ENCODE measurements around the gene TNNC2.
"Not testable (repeated sequence)": the region's sequence is repeated elsewhere in the genome, so short reads cannot be mapped to it uniquely, and the experiment has no call there.

Gene TNNC2

DNA sequence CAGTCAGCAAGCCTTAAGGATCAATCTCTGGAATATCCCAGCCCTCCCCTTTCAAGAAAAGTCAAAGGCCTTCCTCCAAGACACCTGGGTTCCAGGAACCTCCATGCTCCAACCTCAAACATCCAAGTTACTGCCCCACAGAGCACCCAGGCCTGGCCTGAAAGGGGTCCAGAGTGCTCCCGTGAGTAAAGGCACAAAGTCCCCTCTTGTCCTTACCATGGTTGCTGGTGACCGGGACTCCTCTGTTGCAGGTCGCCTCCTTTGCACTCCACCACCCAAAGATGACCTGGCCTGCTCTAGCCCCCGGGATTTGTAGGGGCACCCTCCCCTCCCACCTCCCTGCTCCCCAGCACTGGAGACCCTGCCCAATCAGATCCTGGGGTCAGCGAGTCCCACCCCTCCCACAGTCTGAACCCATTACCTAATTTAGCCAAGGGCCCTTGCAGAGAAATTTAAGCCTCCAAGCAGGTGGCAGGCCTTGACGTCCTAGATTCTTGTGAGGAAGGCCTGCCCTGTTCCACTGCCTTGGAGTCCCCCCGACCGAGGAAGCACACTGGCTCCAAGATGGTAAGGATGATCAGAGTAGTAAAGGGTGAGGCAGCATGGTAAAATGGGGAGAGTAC, at the start of gene TNNC2:
Gene TNNC2 (minus strand): TSS at position 283 of the 623 bp plus-strand sequence. CDS start 64 bp downstream, at position 219.
- DNase-seq (ENCODE audit: low read depth in 2 of 2), result no peak

DNA sequence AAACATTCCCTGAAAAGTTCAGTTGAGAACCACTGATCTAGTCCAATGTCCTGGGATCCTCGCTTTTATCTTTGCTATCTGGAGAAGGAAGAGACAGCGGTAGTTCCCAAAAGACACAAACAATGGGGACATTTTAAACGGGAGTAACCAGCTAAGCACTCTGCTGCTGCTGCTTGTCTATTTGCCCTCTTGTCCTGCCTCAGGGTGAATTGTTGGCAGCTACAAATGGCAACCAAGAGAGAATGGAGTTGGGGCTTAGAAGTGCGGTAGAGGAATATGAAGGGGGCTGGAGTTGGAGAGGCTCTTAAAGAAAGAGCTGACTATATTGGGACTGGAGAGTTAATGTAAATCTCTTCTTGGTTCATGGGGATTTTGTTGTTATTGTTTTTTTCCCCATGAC, 47.5 kb upstream of the TNNC2 start:
- DNase-seq (ENCODE audit: low read depth in 2 of 2), result no peak

DNA sequence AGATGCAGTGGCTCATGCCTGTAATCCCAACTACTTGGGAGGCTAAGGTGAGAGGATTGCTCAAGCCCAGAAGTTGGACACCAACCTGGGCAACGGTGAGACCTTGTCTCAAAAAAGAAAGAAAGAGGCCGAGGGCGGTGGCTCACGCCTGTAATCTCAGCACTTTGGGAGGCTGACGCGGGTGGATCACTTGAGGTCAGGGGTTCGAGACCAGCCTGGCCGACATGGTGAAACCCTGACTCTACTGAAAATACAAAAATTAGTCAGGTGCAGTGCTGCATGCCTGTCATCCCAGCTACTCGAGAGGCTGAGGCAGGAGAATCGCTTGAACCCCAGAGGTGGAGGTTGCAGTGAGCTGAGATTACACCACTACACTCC, 47.0 kb upstream of the TNNC2 start:
- not testable (repeated sequence) for DNase-seq (ENCODE audit: low read depth in 2 of 2)

DNA sequence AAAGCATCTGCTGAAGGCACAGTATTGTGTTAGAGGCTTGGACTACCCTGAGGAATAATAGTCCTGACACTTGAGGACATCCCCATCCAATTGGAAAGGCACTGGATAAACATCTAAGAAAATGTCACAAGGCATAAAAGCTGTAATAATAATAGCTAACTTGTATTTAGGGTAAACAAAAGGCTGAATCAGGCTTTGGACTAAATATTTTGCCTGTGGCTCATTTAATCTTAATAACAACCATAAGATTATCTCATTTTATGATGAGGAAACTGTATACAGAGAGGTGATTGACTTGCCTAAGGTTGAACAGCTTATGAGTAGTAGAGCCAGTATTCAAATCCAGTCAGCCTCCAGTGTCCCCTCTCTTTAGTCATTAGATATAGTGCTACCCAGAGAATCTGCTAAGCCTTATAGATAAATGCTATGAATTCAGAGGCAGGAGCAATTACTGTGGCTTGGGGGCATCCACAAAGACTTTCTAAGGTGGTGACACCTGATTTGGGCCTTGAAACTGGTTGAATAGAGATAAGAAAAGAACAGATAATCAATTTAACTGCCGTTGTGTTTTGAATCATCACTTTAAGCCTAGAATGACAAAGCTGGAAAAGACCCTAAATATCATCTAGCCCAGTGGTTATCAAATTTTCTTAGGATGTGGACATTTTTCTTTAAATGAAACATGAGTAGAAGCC, 46.4 kb upstream of the TNNC2 start:
- no peak for DNase-seq (ENCODE audit: low read depth in 2 of 2)

DNA sequence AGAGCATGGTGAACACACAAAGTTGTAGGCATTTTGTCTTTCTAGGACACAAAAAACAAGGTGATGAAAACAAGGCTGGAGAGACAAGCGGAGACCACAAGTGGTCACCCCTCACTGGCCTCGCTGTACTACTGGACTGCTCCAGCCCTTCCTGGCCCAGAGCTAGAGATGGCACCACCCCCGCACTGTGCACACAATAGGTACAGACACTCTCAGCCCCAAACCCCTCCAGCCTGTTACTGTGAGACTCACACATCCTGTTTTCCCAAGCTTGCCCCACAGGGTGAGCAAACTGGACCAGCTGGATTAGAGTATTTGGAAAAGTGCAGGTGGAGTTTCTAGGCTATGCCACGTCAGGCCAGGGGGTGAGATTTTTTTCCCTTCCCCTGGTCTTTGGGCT, 45.5 kb upstream of the TNNC2 start:
- DNase-seq (ENCODE audit: low read depth in 2 of 2), result no peak

DNA sequence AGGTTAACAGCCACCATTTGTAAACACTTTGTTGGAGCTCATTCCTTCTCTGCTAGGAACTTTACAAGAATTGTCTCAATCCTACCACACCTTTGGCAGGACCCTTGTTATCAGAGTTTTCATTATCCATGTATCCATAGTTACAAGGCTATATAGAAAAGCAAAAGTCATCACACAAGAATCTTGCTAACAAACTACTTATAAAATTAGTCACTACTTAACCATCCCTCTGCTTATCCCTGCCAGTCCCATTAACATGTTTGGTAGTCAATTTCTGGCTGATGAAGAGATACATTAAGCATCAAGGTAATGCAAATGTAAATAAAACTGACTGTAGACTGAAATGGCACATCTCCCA, 40.7 kb upstream of the TNNC2 start:
- DNase-seq (ENCODE audit: low read depth in 2 of 2), result no peak

DNA sequence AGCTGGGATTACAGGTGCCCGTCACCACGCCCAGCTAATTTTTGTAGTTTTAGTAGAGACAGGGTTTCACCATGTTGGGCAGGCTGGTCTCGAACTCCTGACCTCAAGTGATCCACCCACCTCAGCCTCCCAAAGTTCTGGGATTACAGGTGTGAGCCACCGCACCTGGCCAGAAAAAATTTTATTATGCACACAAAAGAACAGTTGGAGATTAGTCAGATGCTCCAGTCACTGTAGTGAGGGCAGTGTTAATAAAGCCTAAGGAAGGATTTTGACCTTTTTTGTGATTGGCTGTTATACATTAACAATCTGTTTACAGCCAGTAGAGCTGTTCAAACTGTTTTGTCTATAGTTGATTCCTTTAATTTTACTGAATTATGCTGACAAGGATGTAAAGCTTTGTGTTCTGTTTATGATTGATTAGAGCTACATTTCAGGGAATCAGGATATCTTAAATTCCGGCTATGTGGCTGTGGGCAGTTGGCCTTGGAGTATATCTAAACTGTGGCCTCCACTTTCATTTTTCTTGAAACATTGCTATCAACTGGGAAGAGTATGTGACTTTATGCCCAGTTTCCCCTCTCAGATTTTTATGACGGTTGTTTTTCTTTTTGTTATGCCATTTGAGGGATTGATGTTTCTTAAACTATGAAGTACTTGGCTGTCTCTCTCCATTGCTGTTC, 40.2 kb upstream of the TNNC2 start:
- no peak for DNase-seq (ENCODE audit: low read depth in 2 of 2)

DNA sequence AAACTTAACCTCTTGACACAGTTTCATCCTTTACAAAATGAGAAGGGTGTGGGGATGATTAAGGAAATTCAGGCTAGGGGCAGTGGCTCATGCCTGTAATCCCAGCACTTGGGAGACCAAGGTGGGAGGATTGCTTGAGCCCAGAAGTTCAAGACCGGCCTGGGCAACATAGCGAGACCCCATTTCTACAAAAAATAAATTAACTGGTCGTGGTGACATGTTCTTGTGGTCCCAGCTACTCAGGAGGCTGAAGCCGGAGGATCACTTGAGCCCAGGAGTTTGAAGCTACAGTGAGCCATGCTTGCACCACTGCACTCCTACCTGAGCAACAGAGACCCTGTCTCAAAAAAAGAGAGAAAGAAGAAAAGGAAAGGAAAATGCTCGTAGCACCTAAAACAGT, 39.3 kb upstream of the TNNC2 start:
- no peak for DNase-seq (ENCODE audit: low read depth in 2 of 2)

DNA sequence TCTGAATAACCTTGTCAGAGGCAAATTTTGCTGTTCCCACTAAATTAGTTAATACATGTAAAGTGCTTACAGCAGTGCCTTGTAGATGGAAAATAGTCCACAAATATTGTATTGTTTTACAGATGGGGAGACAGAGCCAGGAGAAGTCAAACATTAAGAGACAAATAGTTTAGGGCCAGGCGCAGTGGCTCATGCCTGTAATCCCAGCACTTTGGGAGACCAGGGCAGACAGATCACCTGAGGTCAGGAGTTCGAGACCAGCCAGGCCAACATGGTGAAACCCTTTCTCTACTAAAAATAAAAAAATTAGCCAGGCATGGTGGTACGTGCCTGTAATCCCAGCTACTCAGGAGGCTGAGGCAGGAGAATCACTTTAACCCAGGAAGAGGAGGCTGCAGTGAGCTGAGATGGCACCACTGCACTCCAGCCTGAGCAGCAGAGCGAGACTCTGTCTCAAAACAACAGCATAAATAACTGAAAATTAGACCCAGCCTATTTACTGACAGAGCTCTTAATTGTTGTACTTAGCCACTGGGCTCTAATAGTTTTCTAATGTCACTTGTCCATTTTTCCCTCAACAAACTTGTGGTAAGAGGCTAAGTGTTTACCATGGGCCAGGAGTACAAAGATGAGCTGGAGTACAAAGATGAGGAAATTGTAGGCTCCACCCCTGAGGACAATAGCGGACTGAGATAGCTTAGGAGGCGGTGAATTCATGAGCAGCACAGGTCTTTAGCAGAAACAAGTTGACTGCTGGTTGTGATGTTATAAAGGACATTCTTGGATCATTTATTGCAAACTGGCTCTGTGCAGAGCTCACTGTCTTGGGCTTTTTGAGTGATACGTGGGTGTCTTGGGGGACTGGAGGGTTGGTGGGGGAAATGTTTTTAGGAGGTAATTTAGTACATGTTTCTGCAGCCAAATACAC, 36.7 kb upstream of the TNNC2 start:
- no peak for DNase-seq (ENCODE audit: low read depth in 2 of 2)

DNA sequence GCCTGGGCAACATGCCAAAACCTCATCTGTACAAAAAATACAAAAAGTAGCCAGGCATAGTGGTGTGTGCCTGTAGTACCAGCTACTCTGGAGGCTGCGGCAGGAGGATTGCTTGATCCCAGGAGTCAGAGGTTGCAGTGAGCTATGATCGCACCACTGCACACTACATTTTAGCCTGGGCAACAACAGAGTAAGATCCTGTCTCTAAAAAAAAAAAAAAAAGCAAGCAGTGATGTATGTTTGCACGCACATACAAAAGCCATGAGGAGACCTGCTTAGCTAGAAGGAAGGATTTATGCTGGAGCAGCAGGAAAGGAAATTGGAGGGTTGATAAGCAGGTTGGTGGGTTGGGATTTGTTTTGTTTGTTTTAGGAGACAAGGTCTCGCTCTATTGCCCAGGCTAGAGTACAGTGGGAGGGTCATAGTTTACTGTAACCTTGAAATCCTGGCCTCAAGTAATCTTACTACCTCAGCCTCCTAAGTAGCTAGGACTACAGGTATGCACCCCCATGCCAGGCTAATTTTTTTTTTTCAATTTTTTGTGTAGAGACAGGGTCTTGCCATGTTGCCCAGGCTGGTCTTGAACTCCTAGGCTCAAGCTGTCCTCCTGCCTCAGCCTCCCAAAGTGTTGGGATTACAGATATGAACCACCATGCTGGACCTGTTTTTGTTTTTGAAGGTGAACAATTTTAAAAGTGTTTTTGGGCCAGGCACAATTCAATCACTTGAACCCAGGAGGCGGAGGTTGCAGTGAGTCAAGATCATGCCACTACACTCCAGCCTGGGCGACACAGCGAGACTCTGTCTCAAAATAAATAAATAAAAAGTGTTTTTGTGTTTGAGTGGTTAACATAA, 34.3 kb upstream of the TNNC2 start:
- no peak for DNase-seq (ENCODE audit: low read depth in 2 of 2)

DNA sequence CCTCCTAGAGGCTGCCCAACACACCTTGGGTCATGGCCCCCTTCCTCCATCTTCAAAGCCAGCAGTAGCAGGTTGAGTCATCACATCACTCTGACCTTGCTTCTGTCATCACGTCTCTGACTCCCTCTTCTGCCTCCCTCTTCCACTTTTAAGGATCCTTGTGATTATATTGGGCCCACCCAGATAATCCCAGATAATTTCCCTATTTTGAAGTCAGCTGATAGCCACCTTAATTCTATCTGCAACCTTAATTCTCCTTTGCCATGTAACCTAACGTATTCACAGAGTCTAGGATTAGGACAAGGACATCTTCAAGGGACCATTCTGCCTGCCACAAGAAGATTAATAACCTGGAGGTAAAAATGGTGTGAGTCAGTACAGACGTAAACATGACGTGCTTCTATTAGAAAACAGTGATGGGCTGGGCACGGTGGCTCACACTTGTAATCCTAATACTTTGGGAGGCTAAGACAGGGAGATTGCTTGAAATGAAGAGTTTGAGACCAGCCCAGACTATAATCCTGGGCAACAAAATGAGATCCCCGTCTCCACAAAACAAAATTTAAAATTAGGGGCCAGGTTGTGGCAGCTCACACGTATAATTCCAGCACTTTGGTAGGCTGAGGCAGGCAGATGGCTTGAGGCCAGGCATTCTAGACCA, 33.6 kb upstream of the TNNC2 start:
- no peak for DNase-seq (ENCODE audit: low read depth in 2 of 2)

DNA sequence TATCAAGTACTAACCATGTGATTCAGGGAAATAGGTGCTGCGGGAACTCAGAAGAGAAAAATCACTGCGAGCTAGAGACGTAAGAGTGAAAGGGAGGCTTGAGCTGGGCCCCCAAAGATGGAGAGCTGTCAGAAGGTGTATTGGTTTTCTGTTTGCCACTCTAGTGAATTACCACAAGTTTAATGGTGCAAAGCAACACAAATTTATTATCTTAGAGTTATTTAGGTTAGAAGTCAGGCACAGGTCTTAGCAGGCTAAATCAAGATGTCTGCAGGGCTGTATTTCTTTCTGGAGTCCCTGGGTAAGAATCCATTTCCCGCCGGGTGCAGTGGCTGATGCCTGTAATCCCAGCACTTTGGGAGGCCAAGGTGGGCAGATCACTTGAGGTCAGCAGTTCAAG, 32.8 kb upstream of the TNNC2 start:
- no peak for DNase-seq (ENCODE audit: low read depth in 2 of 2)

DNA sequence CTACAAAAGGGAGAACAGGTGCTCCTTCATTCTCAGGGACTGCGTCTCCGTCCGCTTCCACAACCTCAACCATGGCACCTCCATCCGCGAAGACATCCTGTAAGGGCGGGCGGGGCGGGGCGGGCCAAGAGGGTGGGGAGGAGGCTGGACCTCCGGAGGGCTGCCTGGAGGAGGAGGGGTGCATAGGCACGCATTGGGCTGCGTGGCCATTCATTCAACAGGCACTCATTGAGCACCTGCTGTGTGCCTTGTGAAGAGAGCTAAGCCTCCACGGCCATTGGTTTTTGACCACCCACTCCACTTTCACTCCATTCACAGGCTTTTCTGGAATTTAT, 30.7 kb upstream of the TNNC2 start:
- DNase-seq (ENCODE audit: low read depth in 2 of 2), result peak in 1 of 2 donors; percentile 24

DNA sequence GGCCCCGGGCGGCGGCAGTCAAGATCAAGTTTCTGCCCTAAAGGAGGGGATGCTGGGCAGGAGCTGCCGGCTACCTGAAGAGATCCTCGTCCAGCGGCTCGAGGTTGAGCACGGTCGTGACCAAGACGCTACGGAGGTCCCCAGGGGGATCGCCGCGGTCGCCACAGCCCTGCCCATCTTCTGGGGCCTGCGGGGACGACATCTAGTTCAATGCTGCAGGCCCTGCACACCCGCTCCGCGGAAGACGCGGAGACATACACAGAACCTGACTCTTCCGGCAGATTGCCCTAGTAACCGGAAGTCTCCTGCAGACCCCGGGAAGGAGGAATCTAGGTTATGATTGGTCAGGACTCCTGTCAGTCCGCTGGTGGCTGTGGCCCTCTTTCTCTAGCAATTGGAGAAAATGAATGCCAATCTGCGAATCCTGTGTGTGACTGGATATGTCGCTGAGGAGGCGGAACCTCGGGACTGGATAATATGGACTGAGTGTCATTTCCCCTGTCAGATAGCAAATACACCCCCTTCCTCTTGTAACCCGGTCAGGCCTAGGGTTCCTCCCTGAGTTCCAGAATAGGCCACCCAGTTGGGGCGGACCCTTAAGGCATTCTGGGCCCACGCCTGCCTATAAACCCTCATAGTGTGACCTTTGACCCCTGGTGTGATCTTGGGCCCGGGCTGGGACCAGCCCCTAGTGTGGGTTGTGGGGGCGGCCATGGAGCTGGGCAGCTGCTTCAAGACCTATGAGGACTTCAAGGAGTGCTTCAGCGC, 30.2 kb upstream of the TNNC2 start, which contains the start of the genes ACOT8 and ZSWIM3:
Gene ACOT8 (minus strand): TSS at position 279 of the 768 bp plus-strand sequence. CDS start 77 bp downstream, at position 202.
Gene ZSWIM3 (plus strand): TSS at position 501 of the 768 bp plus-strand sequence. CDS start 212 bp downstream, at position 713.
- DNase-seq (ENCODE audit: low read depth in 2 of 2), result peak; percentile 78 to 97

DNA sequence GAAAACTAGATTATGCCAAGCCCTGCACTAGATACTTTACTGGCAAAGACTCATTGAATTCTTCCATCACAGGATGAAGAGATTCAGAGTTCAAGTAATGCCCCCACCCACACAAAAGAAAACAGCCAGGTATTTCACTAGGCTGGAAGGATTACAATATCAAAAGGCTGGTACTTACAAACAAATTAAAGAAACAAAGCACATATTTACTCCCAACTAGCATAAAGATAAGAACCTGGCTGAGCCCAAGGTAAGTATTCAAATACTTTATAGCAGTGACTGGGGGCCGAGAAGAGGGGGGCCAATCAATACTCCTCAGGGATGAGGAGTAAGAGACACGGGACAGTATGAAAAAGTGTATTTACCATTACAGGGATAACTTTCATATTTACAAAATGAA, 26.4 kb upstream of the TNNC2 start:
- DNase-seq (ENCODE audit: low read depth in 2 of 2), result no peak

DNA sequence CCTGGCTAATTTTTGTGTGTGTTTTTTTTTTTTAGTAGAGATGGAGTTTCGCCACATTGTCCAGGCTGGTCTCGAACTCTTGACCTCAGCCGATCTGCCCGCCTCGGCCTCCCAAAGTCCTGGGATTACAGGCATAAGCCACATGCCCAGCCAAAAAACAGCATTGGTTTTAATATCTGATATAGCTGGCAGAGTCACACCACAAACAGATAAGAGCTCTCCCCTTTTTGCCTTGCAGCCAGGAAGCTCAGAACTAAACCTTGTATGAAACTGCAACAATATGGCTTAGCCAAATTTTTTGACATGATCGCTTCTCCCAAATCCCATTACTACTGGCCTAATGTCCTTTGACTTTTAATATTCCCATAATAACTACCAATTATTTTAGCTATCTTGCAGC, 25.2 kb upstream of the TNNC2 start:
- no peak for DNase-seq (ENCODE audit: low read depth in 2 of 2)

DNA sequence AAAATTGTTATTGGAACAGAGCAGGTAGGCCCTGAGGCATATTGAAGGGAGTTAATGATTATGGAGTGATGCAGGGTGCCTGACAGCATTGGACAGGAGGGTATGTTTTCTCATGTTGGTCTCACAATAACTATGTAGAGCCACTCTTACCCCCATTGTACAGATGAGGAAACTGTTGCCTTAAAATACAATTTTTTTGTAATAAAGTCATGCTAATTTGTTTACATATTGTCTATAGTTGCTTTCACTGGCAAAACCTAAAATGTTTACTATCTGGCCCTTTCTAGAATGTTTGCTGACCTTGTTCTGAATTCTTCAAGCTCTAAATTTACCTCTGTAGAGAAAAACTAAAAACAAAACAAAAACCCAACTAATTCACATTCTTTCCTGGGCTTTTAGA, 24.4 kb upstream of the TNNC2 start:
- no peak for DNase-seq (ENCODE audit: low read depth in 2 of 2)

DNA sequence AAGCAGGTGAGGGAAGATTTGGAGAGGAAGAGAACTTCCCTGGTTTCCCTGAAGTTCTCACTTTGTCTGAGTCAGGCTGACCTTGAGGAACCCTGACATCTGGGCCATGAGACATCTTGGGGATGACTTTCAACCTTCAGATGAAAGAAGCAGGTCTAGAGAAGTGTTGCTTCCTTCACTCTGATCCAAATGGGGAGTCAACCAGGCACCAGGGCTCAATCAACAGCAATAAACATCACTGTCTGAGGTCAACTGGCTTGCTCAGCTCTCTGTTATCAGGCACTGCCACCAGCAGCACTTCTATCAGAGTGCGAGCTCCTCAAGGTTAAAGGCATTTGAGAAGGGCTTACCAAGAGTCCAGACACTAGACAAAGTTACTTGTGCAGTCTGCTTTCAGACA, 23.8 kb upstream of the TNNC2 start:
- no peak for DNase-seq (ENCODE audit: low read depth in 2 of 2)

DNA sequence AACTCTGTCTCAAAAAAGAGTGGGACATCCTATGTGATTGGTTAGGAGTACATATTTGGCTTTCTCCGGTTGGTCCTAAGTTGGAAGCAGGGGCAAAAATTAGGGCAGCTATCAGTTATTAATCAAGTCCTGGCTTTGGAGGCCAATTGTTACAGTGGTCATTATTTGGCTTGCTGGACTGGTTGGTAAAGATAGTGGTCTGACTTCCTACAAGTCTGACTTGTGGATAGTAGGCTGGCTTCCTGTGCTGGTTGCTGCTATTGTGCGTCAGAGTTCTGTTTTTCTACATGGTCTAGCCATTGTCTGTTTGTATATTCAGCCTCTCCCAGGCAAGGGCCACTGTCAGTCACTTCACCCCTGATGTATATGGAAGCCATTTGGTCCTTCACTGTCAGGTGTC, 23.1 kb upstream of the TNNC2 start:
- no peak for DNase-seq (ENCODE audit: low read depth in 2 of 2)
